ENCODE data around the gene KLC3.
A peak's percentile ranks its signal among the peaks of the same experiment; 100 is the strongest.
"Not testable (repeated sequence)": the region's sequence is repeated elsewhere in the genome, so short reads cannot be mapped to it uniquely, and the experiment has no call there.

The KLC3 gene

DNA sequence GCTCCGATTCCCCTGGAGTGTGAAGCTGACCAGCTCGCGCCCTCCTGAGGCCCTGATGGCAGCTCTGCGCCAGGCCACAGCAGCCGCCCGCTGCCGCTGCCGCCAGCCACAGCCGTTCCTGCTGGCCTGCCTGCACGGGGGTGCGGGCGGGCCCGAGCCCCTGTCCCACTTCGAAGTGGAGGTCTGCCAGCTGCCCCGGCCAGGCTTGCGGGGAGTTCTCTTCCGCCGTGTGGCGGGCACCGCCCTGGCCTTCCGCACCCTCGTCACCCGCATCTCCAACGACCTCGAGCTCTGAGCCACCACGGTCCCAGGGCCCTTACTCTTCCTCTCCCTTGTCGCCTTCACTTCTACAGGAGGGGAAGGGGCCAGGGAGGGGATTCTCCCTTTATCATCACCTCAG is 38.1 kb upstream of the KLC3 start:
- TF ChIP-seq SPI1 (IDR thresholded peaks at IDR 0.05; ENCODE audit: low read depth, low read length) (no peak), PAX5 (IDR thresholded peaks at IDR 0.05; ENCODE audit: insufficient read depth, low read length, severe bottlenecking) (no peak), TAF1 (IDR thresholded peaks at IDR 0.05; ENCODE audit: low read depth, low read length) (no peak), POLR2A (IDR thresholded peaks at IDR 0.05; ENCODE audit: low read depth, low read length) (no peak)
- no peak for DNase-seq (ENCODE audit: insufficient read length, low spot score)
- FAIRE-seq, result no peak

GRCh38 chr19:45303269-45304060 is 37.1 kb upstream of the KLC3 start:
- FAIRE-seq, result no peak
- TF ChIP-seq PAX5 (IDR thresholded peaks at IDR 0.05; ENCODE audit: insufficient read depth, low read length, severe bottlenecking) (no peak), SPI1 (IDR thresholded peaks at IDR 0.05; ENCODE audit: low read depth, low read length) (no peak), POLR2A (IDR thresholded peaks at IDR 0.05; ENCODE audit: low read depth, low read length) (no peak), POU2F2 (IDR thresholded peaks at IDR 0.05; ENCODE audit: low read depth, low read length) (no peak), TAF1 (IDR thresholded peaks at IDR 0.05; ENCODE audit: low read depth, low read length) (no peak), POLR2AphosphoS5 (IDR thresholded peaks at IDR 0.05; ENCODE audit: low read depth, low read length) (no peak)
- DNase-seq (ENCODE audit: insufficient read length, low spot score), result no peak

- FAIRE-seq (no peak), DNase-seq (ENCODE audit: insufficient read length, low spot score) (no peak)
- TF ChIP-seq POLR2AphosphoS5 (IDR thresholded peaks at IDR 0.05; ENCODE audit: low read depth, low read length) (no peak), PAX5 (IDR thresholded peaks at IDR 0.05; ENCODE audit: insufficient read depth, low read length, severe bottlenecking) (no peak), TAF1 (IDR thresholded peaks at IDR 0.05; ENCODE audit: low read depth, low read length) (no peak), POLR2A (IDR thresholded peaks at IDR 0.05; ENCODE audit: low read depth, low read length) (no peak), SPI1 (IDR thresholded peaks at IDR 0.05; ENCODE audit: low read depth, low read length) (no peak), POU2F2 (IDR thresholded peaks at IDR 0.05; ENCODE audit: low read depth, low read length) (no peak)
These were observed 36.2 kb upstream of the KLC3 start for GRCh38 chr19:45304141-45304926.

DNA sequence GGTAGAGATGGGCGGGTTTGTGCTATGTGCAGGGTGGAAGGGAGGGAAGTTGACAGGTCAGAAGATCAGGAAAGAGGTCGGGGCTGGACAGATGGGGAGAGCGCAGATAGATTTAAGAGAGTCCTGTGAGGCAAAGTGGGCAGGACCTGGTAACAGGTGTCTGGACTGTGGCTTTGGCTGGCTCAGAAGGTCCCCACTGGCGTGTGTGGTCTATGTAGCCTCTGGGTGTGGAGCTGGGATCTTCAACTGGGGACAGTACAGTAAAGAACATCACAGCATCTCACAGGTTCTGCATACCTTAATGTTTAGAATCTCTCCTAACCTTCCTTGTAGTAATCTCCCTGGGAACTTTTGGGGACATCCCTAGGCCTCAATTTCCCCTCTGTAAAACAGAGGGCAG is 35.5 kb upstream of the KLC3 start:
- FAIRE-seq (peak; percentile 35), DNase-seq (ENCODE audit: insufficient read length, low spot score) (no peak)
- TF ChIP-seq PAX5 (IDR thresholded peaks at IDR 0.05; ENCODE audit: insufficient read depth, low read length, severe bottlenecking) (no peak), TAF1 (IDR thresholded peaks at IDR 0.05; ENCODE audit: low read depth, low read length) (no peak), SPI1 (IDR thresholded peaks at IDR 0.05; ENCODE audit: low read depth, low read length) (no peak), POU2F2 (IDR thresholded peaks at IDR 0.05; ENCODE audit: low read depth, low read length) (no peak), POLR2A (IDR thresholded peaks at IDR 0.05; ENCODE audit: low read depth, low read length) (no peak), POLR2AphosphoS5 (IDR thresholded peaks at IDR 0.05; ENCODE audit: low read depth, low read length) (no peak)

DNA sequence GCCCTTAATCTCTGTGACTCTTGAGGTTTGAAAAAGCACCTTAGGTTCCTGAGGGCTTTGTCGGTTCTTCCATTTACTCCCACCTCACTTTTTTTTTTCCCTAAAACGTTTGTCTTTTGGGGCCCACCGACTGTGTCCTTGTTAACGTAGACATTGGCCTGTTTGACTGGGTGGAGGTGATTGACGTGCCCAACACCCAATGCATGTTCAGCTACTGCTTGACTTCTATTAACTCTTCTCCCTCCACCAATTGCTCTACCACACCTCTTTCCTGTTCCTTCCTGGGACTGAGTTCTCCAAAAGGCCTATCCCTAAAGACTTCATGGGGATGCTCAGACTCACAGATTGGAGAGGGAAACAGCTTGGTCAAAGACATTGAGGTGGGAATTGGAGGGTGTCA is 35.1 kb upstream of the KLC3 start:
- no peak for FAIRE-seq
- TF ChIP-seq POLR2AphosphoS5 (IDR thresholded peaks at IDR 0.05; ENCODE audit: low read depth, low read length) (no peak), TAF1 (IDR thresholded peaks at IDR 0.05; ENCODE audit: low read depth, low read length) (no peak), PAX5 (IDR thresholded peaks at IDR 0.05; ENCODE audit: insufficient read depth, low read length, severe bottlenecking) (no peak), POLR2A (IDR thresholded peaks at IDR 0.05; ENCODE audit: low read depth, low read length) (no peak), POU2F2 (IDR thresholded peaks at IDR 0.05; ENCODE audit: low read depth, low read length) (no peak), SPI1 (IDR thresholded peaks at IDR 0.05; ENCODE audit: low read depth, low read length) (no peak)
- DNase-seq (ENCODE audit: insufficient read length, low spot score), result no peak

GRCh38 chr19:45306040-45306439 is 34.5 kb upstream of the KLC3 start:
- DNase-seq (ENCODE audit: insufficient read length, low spot score) (no peak), FAIRE-seq (no peak)

DNA sequence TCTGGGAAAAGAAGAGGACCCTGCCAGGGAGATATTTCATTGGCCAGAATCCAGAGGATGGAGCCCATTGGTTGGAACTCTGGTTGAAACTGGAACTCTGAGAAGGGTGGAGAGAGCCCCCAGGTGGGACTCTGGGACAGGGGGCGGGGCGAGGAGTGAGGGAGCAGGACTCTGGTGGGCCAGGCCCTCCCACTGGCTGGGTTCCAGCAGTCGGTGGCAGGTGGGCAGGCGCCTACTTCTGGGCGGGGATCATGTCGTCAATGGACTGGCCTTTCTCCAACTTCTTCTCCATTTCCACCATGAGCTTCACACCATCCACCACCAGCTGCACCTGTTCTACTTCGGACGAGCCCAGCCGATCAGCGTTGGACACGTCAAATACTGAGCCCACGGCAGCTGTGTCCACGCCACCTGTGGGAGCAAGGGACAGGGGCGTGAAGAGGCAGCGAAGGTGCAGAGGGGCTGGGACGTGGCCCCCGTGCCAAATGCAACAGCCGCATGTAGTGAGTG is 34.0 kb upstream of the KLC3 start:
- DNase-seq (ENCODE audit: insufficient read length, low spot score), result no peak
- TF ChIP-seq POLR2AphosphoS5 (IDR thresholded peaks at IDR 0.05; ENCODE audit: low read depth, low read length) (no peak), SPI1 (IDR thresholded peaks at IDR 0.05; ENCODE audit: low read depth, low read length) (no peak), PAX5 (IDR thresholded peaks at IDR 0.05; ENCODE audit: insufficient read depth, low read length, severe bottlenecking) (no peak), POU2F2 (IDR thresholded peaks at IDR 0.05; ENCODE audit: low read depth, low read length) (no peak), TAF1 (IDR thresholded peaks at IDR 0.05; ENCODE audit: low read depth, low read length) (no peak), POLR2A (IDR thresholded peaks at IDR 0.05; ENCODE audit: low read depth, low read length) (no peak)
- no peak for FAIRE-seq

More at GRCh38 chr19:45306040-45306439, 34.5 kb upstream of the KLC3 start:
- TF ChIP-seq PAX5 (IDR thresholded peaks at IDR 0.05; ENCODE audit: insufficient read depth, low read length, severe bottlenecking), result no peak
- no peak for TF ChIP-seq POLR2A (IDR thresholded peaks at IDR 0.05; ENCODE audit: low read depth, low read length)
- no peak for TF ChIP-seq SPI1 (IDR thresholded peaks at IDR 0.05; ENCODE audit: low read depth, low read length)
- TF ChIP-seq TAF1 (IDR thresholded peaks at IDR 0.05; ENCODE audit: low read depth, low read length), result no peak
- TF ChIP-seq POLR2AphosphoS5 (IDR thresholded peaks at IDR 0.05; ENCODE audit: low read depth, low read length), result no peak
- TF ChIP-seq POU2F2 (IDR thresholded peaks at IDR 0.05; ENCODE audit: low read depth, low read length), result no peak

GRCh38 chr19:45307361-45307760 is 33.2 kb upstream of the KLC3 start:
- DNase-seq (ENCODE audit: insufficient read length, low spot score) (no peak), FAIRE-seq (no peak)
- no peak for TF ChIP-seq TAF1 (IDR thresholded peaks at IDR 0.05; ENCODE audit: low read depth, low read length)
- TF ChIP-seq POU2F2 (IDR thresholded peaks at IDR 0.05; ENCODE audit: low read depth, low read length), result no peak
- TF ChIP-seq PAX5 (IDR thresholded peaks at IDR 0.05; ENCODE audit: insufficient read depth, low read length, severe bottlenecking), result no peak
- no peak for TF ChIP-seq SPI1 (IDR thresholded peaks at IDR 0.05; ENCODE audit: low read depth, low read length)
- TF ChIP-seq POLR2AphosphoS5 (IDR thresholded peaks at IDR 0.05; ENCODE audit: low read depth, low read length), result no peak
- TF ChIP-seq POLR2A (IDR thresholded peaks at IDR 0.05; ENCODE audit: low read depth, low read length), result no peak

- FAIRE-seq; DNase-seq (ENCODE audit: insufficient read length, low spot score): not testable (repeated sequence)
These were observed 31.2 kb upstream of the KLC3 start for GRCh38 chr19:45309322-45309721.

Data from GM12891 (cell line).